HEK293 (cell line): ENCODE data around the gene C2CD2.

Experiments
- CTCF ChIA-PET: fragments of 350-600 bp; formaldehyde crosslinking; extraction: SDS; loops from one replicate; lab custom pipeline; 2021; ENCODE audit warnings: antibody characterized with exemption; lab: Yijun Ruan, JAX
- POLR2A ChIA-PET: fragments of 300-600 bp; formaldehyde crosslinking; extraction: SDS; loops from one replicate; lab custom pipeline; 2020; ENCODE audit warnings: antibody characterized with exemption, inconsistent platforms; lab: Yijun Ruan, JAX
- H3K27ac ChIP-seq: fragments of 200-500 bp; sonication (Bioruptor generic); 2 replicates; pipeline ENCODE4 v1.5.1; 2014; ENCODE audit warnings: low read depth, low read length, control low read depth, inconsistent platforms; ENCODE audit errors: extremely low read depth
- H3K36me3 ChIP-seq, 2 experiments: fragments of 200-500 bp in 1 of 2; sonication (Bioruptor generic) in 1 of 2; 1 replicate in 1 of 2; 2 replicates in 1 of 2; pipeline ENCODE4 v1.5.1; 2014 to 2017; ENCODE audit warnings: inconsistent platforms in 2 of 2, low read length in 2 of 2; ENCODE audit not compliant: control insufficient read depth in 2 of 2, insufficient read depth in 1 of 2
- H3K4me1 ChIP-seq: fragments of 200-500 bp; sonication (Bioruptor generic); 2 replicates; pipeline ENCODE4 v1.5.1; 2014; ENCODE audit warnings: mild to moderate bottlenecking, low read length, inconsistent platforms; ENCODE audit not compliant: control insufficient read depth, insufficient read depth
- H3K4me3 ChIP-seq: 2 replicates; pipeline ENCODE4 v1.5.1; 2011; ENCODE audit warnings: low read depth, mild to moderate bottlenecking, control low read depth, low read length, moderate library complexity
- H3K9me3 ChIP-seq: fragments of 200-500 bp; sonication (Bioruptor generic); 2 replicates; pipeline ENCODE4 v1.5.1; 2014; ENCODE audit warnings: low read depth, low read length, inconsistent platforms; ENCODE audit not compliant: control insufficient read depth, insufficient read depth
- GFI1B ChIP-seq: fragments of 450-650 bp; formaldehyde crosslinking; IDR thresholded peaks from 2 replicates; pipeline ENCODE4 v1.5.1; 2016; ENCODE audit warnings: missing biosample characterization, missing genetic modification characterization
- GLI4 ChIP-seq: fragments of 450-650 bp; formaldehyde crosslinking; IDR thresholded peaks from 2 replicates; pipeline ENCODE4 v1.5.1; 2016; ENCODE audit warnings: missing biosample characterization, missing genetic modification characterization
- GLIS1 ChIP-seq: fragments of 450-650 bp; formaldehyde crosslinking; IDR thresholded peaks from 2 replicates; pipeline ENCODE4 v1.5.1; 2016; ENCODE audit warnings: missing biosample characterization, missing genetic modification characterization
- KLF10 ChIP-seq: fragments of 450-650 bp; IDR thresholded peaks from 2 replicates; pipeline ENCODE4 v1.5.1; 2018; ENCODE audit warnings: missing biosample characterization, mild to moderate bottlenecking, missing genetic modification characterization
- PRDM10 ChIP-seq: fragments of 450-650 bp; formaldehyde crosslinking; IDR thresholded peaks from 2 replicates; pipeline ENCODE4 v1.5.1; 2016; ENCODE audit warnings: missing biosample characterization, missing genetic modification characterization
- SCRT2 ChIP-seq: fragments of 450-650 bp; formaldehyde crosslinking; IDR thresholded peaks from 2 replicates; pipeline ENCODE4 v1.5.1; 2016; ENCODE audit warnings: missing biosample characterization, missing genetic modification characterization
- SP2 ChIP-seq: fragments of 450-650 bp; formaldehyde crosslinking; IDR thresholded peaks from 2 replicates; pipeline ENCODE4 v1.5.1; 2016; ENCODE audit warnings: missing biosample characterization, missing genetic modification characterization
- YY1 ChIP-seq: fragments of 450-650 bp; formaldehyde crosslinking; IDR thresholded peaks from 2 replicates; pipeline ENCODE4 v1.5.1; 2018; ENCODE audit warnings: missing biosample characterization, missing genetic modification characterization
- ZNF311 ChIP-seq: fragments of 450-650 bp; formaldehyde crosslinking; IDR thresholded peaks from 2 replicates; pipeline ENCODE4 v1.5.1; 2017; ENCODE audit warnings: missing biosample characterization, missing genetic modification characterization, borderline replicate concordance
- ZNF335 ChIP-seq: fragments of 450-650 bp; formaldehyde crosslinking; conservative IDR thresholded peaks from 2 replicates; pipeline ENCODE4 v1.5.1; 2016; ENCODE audit warnings: missing biosample characterization, missing genetic modification characterization
- ZNF391 ChIP-seq: fragments of 450-650 bp; formaldehyde crosslinking; IDR thresholded peaks from 2 replicates; pipeline ENCODE4 v1.5.1; 2016; ENCODE audit warnings: low read depth, missing biosample characterization, missing genetic modification characterization, borderline replicate concordance
- ZNF423 ChIP-seq: fragments of 450-650 bp; formaldehyde crosslinking; IDR thresholded peaks from 2 replicates; pipeline ENCODE4 v1.5.1; 2016; ENCODE audit warnings: missing biosample characterization, missing genetic modification characterization
- ZNF561 ChIP-seq: fragments of 450-650 bp; IDR thresholded peaks from 2 replicates; pipeline ENCODE4 v1.5.1; 2018; ENCODE audit warnings: missing biosample characterization, missing genetic modification characterization, borderline replicate concordance
- ZNF623 ChIP-seq: fragments of 450-650 bp; formaldehyde crosslinking; IDR thresholded peaks from 2 replicates; pipeline ENCODE4 v1.5.1; 2016; ENCODE audit warnings: missing biosample characterization, missing genetic modification characterization
- TF ChIP-seq, protein P1 (sequence below): fragments of 450-650 bp; formaldehyde crosslinking; IDR thresholded peaks from 2 replicates; pipeline ENCODE4 v1.5.1; 2016; ENCODE audit warnings: missing biosample characterization, missing genetic modification characterization
- TF ChIP-seq, protein P2 (sequence below): fragments of 450-650 bp; formaldehyde crosslinking; IDR thresholded peaks from 2 replicates; pipeline ENCODE4 v1.5.1; 2016; ENCODE audit warnings: missing biosample characterization, missing genetic modification characterization

Gene C2CD2

GRCh38 chr21:41892726-41893125 lies 61.1 kb downstream of the C2CD2 start:
- POLR2A ChIA-PET = no interaction called here
- TF ChIP-seq GLIS1 (tag by site-specific recombination) (no peak), ZNF311 (tag by site-specific recombination) (no peak), ZNF335 (tag by site-specific recombination) (no peak), PRDM10 (no peak), YY1 (tag by site-specific recombination) (no peak), SP2 (tag by site-specific recombination) (no peak)
- TF ChIP-seq, all 188 proteins: peak for 0
- CTCF ChIA-PET = no interaction called here
- Histone ChIP-seq H3K4me1 (peaks cover 4% of the 10 kb centered on the region), H3K36me3 (no peaks in the 10 kb centered on the region), H3K4me3 (no peak overlapping the region), H3K27ac (no peak overlapping the region), H3K9me3 (no peaks in the 10 kb centered on the region)

DNA sequence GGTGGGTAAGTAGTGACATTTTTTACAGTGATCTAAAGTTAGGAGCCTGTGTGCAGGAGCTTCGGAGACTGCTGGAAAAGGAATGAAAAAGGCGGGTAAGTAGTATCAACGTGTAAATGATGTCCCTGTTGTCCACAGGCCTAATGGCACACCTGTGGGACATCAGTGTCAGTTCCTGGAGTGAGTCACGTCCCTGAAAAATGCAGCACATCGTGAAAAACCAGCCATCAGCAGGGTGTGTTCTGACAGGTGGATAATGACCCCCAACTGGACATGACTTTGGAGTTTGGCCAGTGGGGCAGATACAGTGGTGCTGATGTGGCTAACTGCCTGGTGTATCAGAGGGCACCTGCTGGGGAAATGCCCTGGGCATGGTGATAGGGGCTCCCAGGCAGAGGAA lies 62.7 kb downstream of the C2CD2 start:
- no peaks in the 10 kb centered on the region for H3K36me3 ChIP-seq
- H3K27ac ChIP-seq = no peak overlapping the region
- POLR2A ChIA-PET = no interaction called here
- H3K9me3 ChIP-seq = no peaks in the 10 kb centered on the region
- no peak overlapping the region for H3K4me3 ChIP-seq
- CTCF ChIA-PET = interaction anchor here (1.1 to 1.2 kb wide), 2 partner anchors 217 to 226 kb away, joined by 3 to 4 read pairs; no protein-coding TSS in a partner anchor
- H3K4me1 ChIP-seq = peaks cover 4% of the 10 kb centered on the region
- TF ChIP-seq, protein P1, sequence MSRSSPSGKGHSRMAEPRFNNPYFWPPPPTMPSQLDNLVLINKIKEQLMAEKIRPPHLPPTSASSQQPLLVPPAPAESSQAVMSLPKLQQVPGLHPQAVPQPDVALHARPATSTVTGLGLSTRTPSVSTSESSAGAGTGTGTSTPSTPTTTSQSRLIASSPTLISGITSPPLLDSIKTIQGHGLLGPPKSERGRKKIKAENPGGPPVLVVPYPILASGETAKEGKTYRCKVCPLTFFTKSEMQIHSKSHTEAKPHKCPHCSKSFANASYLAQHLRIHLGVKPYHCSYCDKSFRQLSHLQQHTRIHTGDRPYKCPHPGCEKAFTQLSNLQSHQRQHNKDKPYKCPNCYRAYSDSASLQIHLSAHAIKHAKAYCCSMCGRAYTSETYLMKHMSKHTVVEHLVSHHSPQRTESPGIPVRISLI = no peak
- peak; percentile 55; the same call in 1 of the 2 replicates for TF ChIP-seq SCRT2 (tag by site-specific recombination)
- TF ChIP-seq, protein P2, sequence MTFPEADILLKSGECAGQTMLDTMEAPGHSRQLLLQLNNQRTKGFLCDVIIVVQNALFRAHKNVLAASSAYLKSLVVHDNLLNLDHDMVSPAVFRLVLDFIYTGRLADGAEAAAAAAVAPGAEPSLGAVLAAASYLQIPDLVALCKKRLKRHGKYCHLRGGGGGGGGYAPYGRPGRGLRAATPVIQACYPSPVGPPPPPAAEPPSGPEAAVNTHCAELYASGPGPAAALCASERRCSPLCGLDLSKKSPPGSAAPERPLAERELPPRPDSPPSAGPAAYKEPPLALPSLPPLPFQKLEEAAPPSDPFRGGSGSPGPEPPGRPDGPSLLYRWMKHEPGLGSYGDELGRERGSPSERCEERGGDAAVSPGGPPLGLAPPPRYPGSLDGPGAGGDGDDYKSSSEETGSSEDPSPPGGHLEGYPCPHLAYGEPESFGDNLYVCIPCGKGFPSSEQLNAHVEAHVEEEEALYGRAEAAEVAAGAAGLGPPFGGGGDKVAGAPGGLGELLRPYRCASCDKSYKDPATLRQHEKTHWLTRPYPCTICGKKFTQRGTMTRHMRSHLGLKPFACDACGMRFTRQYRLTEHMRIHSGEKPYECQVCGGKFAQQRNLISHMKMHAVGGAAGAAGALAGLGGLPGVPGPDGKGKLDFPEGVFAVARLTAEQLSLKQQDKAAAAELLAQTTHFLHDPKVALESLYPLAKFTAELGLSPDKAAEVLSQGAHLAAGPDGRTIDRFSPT (tag by site-specific recombination) = no peak
- TF ChIP-seq ZNF623 (tag by site-specific recombination) = no peak
- TF ChIP-seq ZNF391 = no peak

DNA sequence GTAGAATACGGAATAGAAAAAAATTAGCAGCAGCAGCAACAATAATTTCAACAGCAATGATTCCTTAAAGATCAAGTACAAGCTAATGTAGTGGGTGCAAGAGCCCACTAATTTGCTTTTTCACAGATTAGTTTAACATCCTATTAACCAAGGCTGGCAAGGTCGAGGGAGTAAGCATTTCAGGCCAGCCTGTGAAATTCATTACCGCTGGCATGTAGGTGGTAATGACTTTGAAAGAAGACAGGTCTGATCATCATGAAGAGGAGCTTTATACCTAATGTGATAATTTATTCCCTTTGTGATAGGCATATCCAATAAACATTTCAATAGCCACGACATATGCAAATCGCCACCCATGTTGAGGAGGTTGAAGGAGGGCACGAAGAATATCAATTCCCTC lies 63.5 kb downstream of the C2CD2 start:
- no peaks in the 10 kb centered on the region for H3K36me3 ChIP-seq
- H3K9me3 ChIP-seq = no peaks in the 10 kb centered on the region
- TF ChIP-seq ZNF561 (tag by site-specific recombination) = no peak
- TF ChIP-seq GFI1B (tag by site-specific recombination) = no peak
- no peak for TF ChIP-seq ZNF423 (tag by site-specific recombination)
- TF ChIP-seq KLF10 (tag by site-specific recombination) = no peak
- no peak for TF ChIP-seq ZNF311 (tag by site-specific recombination)
- TF ChIP-seq GLI4 (tag by site-specific recombination) = no peak
- POLR2A ChIA-PET = interaction anchor here (1.1 kb wide), 1 partner anchor 12 kb away, joined by 3 read pairs; no protein-coding TSS in a partner anchor
- H3K4me1 ChIP-seq = no peaks in the 10 kb centered on the region
- H3K27ac ChIP-seq = no peak overlapping the region
- CTCF ChIA-PET = interaction anchor here (1.0 to 1.1 kb wide), 2 partner anchors 218 to 278 kb away, joined by 3 to 4 read pairs; no protein-coding TSS in a partner anchor
- no peak overlapping the region for H3K4me3 ChIP-seq
